Colonic mucosa (tissue), 4 donors: ENCODE measurements around the gene IER3. TPM values are rescaled to one million over a fixed set of nuclear protein-coding genes. Genes with fewer than 3 reads are reported as not detected.

Experiments used
- DNase-seq: peaks from one replicate; pipeline ENCODE4 v3.0.0-alpha.2; 2020
- H3K27ac ChIP-seq: fragments of 200-600 bp; one replicate; pipeline ENCODE4 v1.8.0; 2021
- H3K27me3 ChIP-seq: fragments of 200-600 bp; one replicate; pipeline ENCODE4 v1.8.0; 2021
- H3K36me3 ChIP-seq: fragments of 200-600 bp; one replicate; pipeline ENCODE4 v1.8.0; 2021
- H3K4me1 ChIP-seq: fragments of 200-600 bp; one replicate; pipeline ENCODE4 v1.8.0; 2021; ENCODE audit warnings: mild to moderate bottlenecking
- H3K4me3 ChIP-seq: fragments of 200-600 bp; one replicate; pipeline ENCODE4 v1.8.0; 2021
- H3K9ac ChIP-seq, 2 donors: one replicate each; pipeline ENCODE4 v1.7.0; 2013; ENCODE audit warnings: control low read depth in 2 of 2, low read depth in 2 of 2, low read length in 2 of 2
- H3K9me3 ChIP-seq: fragments of 200-600 bp; one replicate; pipeline ENCODE4 v1.8.0; 2021
- intact Hi-C: fragments of 100-400 bp; cut with DNase I; formaldehyde crosslinking; loops from one replicate; pipeline ENCODE4 v1.14.1; 2022
- total RNA-seq, 2 donors: library from RNA; stranded (reverse); fragmentation: NEBNext Ultra II Directional in 1 of 2; extraction: Animal tissue kit (Norgen Biotek cat#: 25700) in 1 of 2; gene quantifications; one replicate each; pipeline ENCODE4 v1.2.1, GENCODE V29; 2021
- TF ChIP-seq, protein P1 (sequence below): fragments of 200-600 bp; IDR thresholded peaks from one replicate; pipeline ENCODE4 v1.8.0; 2022; ENCODE audit warnings: antibody characterized with exemption, mild to moderate bottlenecking
- donor health status: healthy.
- donor health status: DM: no; HTN: no; CAD: no.
- donor health status: DM: no; HTN: no; CAD: no.

The IER3 gene
- total RNA-seq, 2 donors from 2014 or later: 47.2 to 92.8 TPM

DNA sequence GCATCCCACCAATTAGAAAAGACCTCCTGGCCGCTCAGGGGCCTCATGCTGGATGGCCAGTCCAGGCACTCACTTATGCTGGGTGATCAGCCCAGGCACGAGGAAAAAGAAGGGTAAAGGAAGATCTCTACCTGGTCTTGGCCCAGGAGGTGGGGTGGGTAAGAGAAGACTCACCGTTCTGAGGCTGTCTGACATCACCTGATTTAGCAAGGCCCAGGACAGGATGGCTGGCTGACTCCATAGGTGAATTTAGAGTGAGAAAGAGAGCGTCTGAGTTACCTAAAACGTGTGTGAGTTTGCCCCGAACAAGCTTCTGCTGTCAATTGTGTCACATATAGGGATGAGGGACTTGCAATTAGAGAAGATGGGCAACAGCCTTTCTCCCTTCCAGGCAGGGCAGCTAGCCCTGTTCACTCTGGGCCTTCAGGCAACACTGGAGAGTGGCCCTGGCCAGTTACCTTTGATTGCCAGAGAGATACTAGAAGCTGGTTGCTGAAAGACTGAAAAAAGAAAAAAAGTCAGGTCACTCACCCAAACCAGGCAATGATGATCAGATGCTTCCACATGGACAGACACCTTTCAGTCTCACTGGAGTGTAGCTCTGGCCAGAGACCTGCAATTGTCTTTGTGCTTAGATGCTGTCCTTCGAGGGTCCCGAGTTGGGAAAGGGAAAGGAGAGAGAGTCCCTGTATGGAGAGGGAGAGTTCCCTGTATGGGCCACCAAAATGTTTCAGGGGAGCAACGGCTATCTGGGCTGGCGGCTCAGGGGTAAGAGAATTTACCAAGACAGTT, 35.7 kb upstream of the IER3 start:
- no peak overlapping the region for H3K4me3 ChIP-seq
- peak overlapping the region; percentile 65 for H3K27ac ChIP-seq
- intact Hi-C loops: loop anchor here (5.0 kb wide), 1 partner anchor 38 kb away; the partner anchor contains the start of genes FLOT1 and IER3
- peak overlapping the region; percentile 49 to 57 for H3K9ac ChIP-seq
- peaks cover 36% of the 10 kb centered on the region for H3K4me1 ChIP-seq
- H3K9me3 ChIP-seq: no peaks in the 10 kb centered on the region
- TF ChIP-seq, protein P1, sequence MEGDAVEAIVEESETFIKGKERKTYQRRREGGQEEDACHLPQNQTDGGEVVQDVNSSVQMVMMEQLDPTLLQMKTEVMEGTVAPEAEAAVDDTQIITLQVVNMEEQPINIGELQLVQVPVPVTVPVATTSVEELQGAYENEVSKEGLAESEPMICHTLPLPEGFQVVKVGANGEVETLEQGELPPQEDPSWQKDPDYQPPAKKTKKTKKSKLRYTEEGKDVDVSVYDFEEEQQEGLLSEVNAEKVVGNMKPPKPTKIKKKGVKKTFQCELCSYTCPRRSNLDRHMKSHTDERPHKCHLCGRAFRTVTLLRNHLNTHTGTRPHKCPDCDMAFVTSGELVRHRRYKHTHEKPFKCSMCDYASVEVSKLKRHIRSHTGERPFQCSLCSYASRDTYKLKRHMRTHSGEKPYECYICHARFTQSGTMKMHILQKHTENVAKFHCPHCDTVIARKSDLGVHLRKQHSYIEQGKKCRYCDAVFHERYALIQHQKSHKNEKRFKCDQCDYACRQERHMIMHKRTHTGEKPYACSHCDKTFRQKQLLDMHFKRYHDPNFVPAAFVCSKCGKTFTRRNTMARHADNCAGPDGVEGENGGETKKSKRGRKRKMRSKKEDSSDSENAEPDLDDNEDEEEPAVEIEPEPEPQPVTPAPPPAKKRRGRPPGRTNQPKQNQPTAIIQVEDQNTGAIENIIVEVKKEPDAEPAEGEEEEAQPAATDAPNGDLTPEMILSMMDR: no peak
- no peaks in the 10 kb centered on the region for H3K36me3 ChIP-seq
- no peaks in the 10 kb centered on the region for H3K27me3 ChIP-seq
- DNase-seq: no peak

GRCh38 chr6:30778001-30778635, 33.8 kb upstream of the IER3 start:
- intact Hi-C loops: no loop called here
- no peak for DNase-seq
- H3K27ac ChIP-seq: peak overlapping the region; percentile 65
- H3K36me3 ChIP-seq: no peaks in the 10 kb centered on the region
- H3K9me3 ChIP-seq: no peaks in the 10 kb centered on the region
- H3K9ac ChIP-seq: peak overlapping the region in 1 of 2 donors; percentile 54
- no peak overlapping the region for H3K4me3 ChIP-seq
- no peaks in the 10 kb centered on the region for H3K27me3 ChIP-seq
- peaks cover 36% of the 10 kb centered on the region for H3K4me1 ChIP-seq
- TF ChIP-seq, protein P1: no peak

- Histone ChIP-seq H3K9me3 (no peaks in the 10 kb centered on the region), H3K9ac (no peak overlapping the region), H3K27ac (peak overlapping the region; percentile 65), H3K36me3 (no peaks in the 10 kb centered on the region), H3K27me3 (no peaks in the 10 kb centered on the region), H3K4me3 (no peak overlapping the region), H3K4me1 (peaks cover 36% of the 10 kb centered on the region)
- intact Hi-C loops: no loop called here
- TF ChIP-seq, protein P1: no peak
- no peak for DNase-seq
Observed at GRCh38 chr6:30777155-30777485, 32.8 kb upstream of the IER3 start.

GRCh38 chr6:30776390-30777154, 32.2 kb upstream of the IER3 start:
- H3K9me3 ChIP-seq: no peaks in the 10 kb centered on the region
- no peak overlapping the region for H3K9ac ChIP-seq
- DNase-seq: no peak
- intact Hi-C loops: no loop called here
- no peaks in the 10 kb centered on the region for H3K36me3 ChIP-seq
- peak overlapping the region; percentile 65 for H3K27ac ChIP-seq
- no peaks in the 10 kb centered on the region for H3K27me3 ChIP-seq
- no peak overlapping the region for H3K4me3 ChIP-seq
- TF ChIP-seq, protein P1: no peak
- peaks cover 35% of the 10 kb centered on the region for H3K4me1 ChIP-seq

GRCh38 chr6:30775104-30775503, 30.8 kb upstream of the IER3 start:
- H3K9me3 ChIP-seq: no peaks in the 10 kb centered on the region
- H3K36me3 ChIP-seq: no peaks in the 10 kb centered on the region
- H3K4me1 ChIP-seq: peaks cover 23% of the 10 kb centered on the region
- TF ChIP-seq, protein P1: no peak
- H3K9ac ChIP-seq: no peak overlapping the region
- no peaks in the 10 kb centered on the region for H3K27me3 ChIP-seq
- no peak overlapping the region for H3K4me3 ChIP-seq
- intact Hi-C loops: no loop called here
- DNase-seq: no peak
- no peak overlapping the region for H3K27ac ChIP-seq
